Activated T-helper 2 cell treated with anti-CD3 and anti-CD28 coated beads, Interferon-gamma antibody, Interleukin-2, Interleukin-4, amounts not matched to agents 10 μg/mL and 5 μg/mL and 100 μg/mL, durations not matched to agents 14 hours and 24 hours and 36 hours (primary cell): ENCODE data around the gene ADGRL3. TPM values are rescaled to one million over a fixed set of nuclear protein-coding genes. Genes with fewer than 3 reads are reported as not detected.

Experiments used
- DNase-seq: peaks from one replicate; pipeline ENCODE4 v3.0.0; 2021; ENCODE audit warnings: low spot score
- H3K27ac Mint-ChIP-seq: one replicate; pipeline ENCODE4 v1.8.0; 2021; ENCODE audit warnings: mixed read lengths
- H3K27me3 Mint-ChIP-seq: one replicate; pipeline ENCODE4 v1.8.0; 2021; ENCODE audit warnings: low read depth, mixed read lengths
- H3K36me3 Mint-ChIP-seq: one replicate; pipeline ENCODE4 v1.8.0; 2021; ENCODE audit warnings: low read depth, mixed read lengths
- H3K4me1 Mint-ChIP-seq: one replicate; pipeline ENCODE4 v1.8.0; 2021; ENCODE audit warnings: low read depth, mixed read lengths
- H3K4me3 Mint-ChIP-seq: one replicate; pipeline ENCODE4 v1.8.0; 2021; ENCODE audit warnings: low read depth, mild to moderate bottlenecking, moderate library complexity, mixed read lengths
- H3K9me3 Mint-ChIP-seq: one replicate; pipeline ENCODE4 v1.8.0; 2021; ENCODE audit warnings: mixed read lengths
- intact Hi-C: fragments of 100-400 bp; cut with micrococcal nuclease; formaldehyde crosslinking; loops from one replicate; pipeline ENCODE4 v1.15.1; 2023
- total RNA-seq: library from RNA; stranded (reverse); gene quantifications from 2 replicates; pipeline ENCODE4 v1.2.3, GENCODE V29; 2022

The ADGRL3 gene
- total RNA-seq, 1 donor from 2014 or later = not detected

DNA sequence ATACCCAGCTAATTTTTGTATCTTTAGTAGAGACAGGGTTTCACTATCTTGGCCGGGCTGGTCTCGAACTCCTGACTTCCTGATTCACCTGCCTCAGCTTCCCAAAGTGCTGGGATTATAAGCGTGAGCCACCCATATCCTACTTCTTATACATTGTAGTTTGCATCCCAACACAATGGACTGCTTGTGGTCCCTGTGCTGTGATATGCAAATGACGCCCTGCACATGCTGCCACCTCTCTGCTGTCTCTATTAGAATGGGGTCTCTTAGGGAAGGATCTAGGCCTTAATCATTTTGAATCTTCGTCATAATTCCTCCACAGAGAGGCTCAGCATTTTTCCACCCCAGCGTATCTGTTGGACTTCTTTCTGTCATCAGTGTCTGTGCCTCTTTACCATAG, 595.9 kb downstream of the ADGRL3 start:
- H3K4me1 Mint-ChIP-seq = no peaks in the 10 kb centered on the region
- no peak overlapping the region for H3K4me3 Mint-ChIP-seq

DNA sequence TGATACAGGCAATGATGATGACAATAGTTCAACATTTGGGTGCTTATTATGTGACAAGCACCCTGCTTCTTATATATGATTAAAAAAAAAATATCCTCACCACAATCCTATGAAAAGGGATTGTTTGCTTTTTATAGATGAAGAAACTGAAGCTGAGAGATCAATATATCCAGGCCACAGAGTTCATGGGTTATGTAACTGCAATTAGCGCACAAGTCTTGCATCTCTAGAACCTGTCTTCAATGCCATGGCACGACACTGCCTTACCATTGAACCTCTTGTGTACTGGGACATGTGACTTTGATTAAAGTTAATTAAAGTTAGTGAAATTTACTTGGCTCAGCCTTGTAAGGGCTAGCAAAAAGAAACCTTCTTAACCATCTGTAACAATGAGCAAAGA, 599.7 kb downstream of the ADGRL3 start:
- Mint-ChIP-seq H3K4me1 (no peaks in the 10 kb centered on the region), H3K4me3 (no peak overlapping the region), H3K27ac (no peak overlapping the region), H3K36me3 (no peaks in the 10 kb centered on the region), H3K9me3 (peaks cover 9% of the 10 kb centered on the region), H3K27me3 (no peaks in the 10 kb centered on the region)
- no peak for DNase-seq
- intact Hi-C loops = no loop called here

More for the DNA sequence above, 595.9 kb downstream of the ADGRL3 start:
- Mint-ChIP-seq H3K9me3 (peaks cover 17% of the 10 kb centered on the region), H3K36me3 (no peaks in the 10 kb centered on the region), H3K27me3 (no peaks in the 10 kb centered on the region), H3K27ac (no peak overlapping the region)
- no peak for DNase-seq
- intact Hi-C loops = no loop called here

DNA sequence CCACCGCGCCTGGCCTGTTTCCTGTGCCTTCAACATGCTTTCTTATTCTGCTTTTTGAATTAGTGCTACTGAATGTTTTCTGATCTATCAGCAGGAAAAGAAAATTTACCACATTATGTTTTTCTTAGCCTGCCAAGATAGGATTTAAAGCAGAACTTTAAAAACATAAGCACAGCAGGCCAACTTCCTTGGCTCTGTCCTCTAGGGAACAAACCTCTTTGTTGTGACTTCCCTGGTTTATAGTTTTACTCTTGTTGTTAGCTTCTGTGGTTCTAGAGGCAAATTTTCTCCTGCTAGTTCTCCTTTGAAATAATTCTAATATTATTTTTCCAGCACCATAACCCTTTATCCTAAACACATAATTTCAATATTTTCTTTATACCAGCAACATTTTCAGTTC, 605.1 kb downstream of the ADGRL3 start:
- Mint-ChIP-seq H3K9me3 (peaks cover 13% of the 10 kb centered on the region), H3K4me1 (no peaks in the 10 kb centered on the region), H3K36me3 (no peaks in the 10 kb centered on the region), H3K27me3 (no peaks in the 10 kb centered on the region), H3K27ac (no peak overlapping the region), H3K4me3 (no peak overlapping the region)
- intact Hi-C loops = no loop called here
- no peak for DNase-seq

DNA sequence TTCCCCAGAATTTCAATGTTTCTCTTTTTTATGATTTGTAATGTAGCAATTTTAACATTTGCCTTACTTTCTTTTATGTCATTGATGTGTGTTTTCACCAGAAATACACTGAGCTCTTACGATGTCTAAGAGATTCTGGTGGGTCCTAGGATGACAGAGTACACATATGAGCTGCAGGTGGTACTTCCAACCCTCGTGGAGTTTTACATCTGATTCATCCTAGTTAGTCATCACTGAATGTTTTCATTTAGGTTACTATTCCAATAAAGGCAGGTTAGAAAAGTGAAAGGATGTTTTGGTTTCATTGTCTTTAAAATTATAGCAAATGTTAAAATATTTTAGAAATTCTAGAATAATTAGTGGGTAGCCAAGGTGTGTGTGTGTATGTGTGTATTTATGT, 605.9 kb downstream of the ADGRL3 start:
- no peaks in the 10 kb centered on the region for H3K36me3 Mint-ChIP-seq
- H3K4me3 Mint-ChIP-seq = no peak overlapping the region
- H3K4me1 Mint-ChIP-seq = no peaks in the 10 kb centered on the region
- DNase-seq = no peak
- H3K9me3 Mint-ChIP-seq = peaks cover 16% of the 10 kb centered on the region
- H3K27me3 Mint-ChIP-seq = no peaks in the 10 kb centered on the region
- H3K27ac Mint-ChIP-seq = no peak overlapping the region
- intact Hi-C loops = no loop called here

DNA sequence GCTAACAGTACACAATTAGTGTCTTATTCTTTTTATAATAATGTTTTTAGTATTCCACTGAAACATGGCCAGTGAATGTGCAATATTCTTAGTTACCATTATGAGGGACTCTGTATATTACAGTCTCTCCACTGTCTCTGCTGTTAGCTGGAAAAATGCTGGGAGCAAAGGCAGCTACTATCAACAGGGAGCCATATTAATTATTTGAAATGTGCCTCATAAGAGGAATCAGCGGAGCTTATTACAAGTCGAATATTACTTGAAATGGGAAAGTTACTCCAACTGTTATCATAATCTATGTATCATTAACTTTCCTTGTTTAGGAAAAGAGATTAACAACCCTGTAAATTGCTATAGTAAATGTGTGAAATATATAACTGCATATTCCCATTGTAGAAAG, 612.0 kb downstream of the ADGRL3 start:
- intact Hi-C loops = no loop called here
- H3K4me1 Mint-ChIP-seq = no peaks in the 10 kb centered on the region

DNA sequence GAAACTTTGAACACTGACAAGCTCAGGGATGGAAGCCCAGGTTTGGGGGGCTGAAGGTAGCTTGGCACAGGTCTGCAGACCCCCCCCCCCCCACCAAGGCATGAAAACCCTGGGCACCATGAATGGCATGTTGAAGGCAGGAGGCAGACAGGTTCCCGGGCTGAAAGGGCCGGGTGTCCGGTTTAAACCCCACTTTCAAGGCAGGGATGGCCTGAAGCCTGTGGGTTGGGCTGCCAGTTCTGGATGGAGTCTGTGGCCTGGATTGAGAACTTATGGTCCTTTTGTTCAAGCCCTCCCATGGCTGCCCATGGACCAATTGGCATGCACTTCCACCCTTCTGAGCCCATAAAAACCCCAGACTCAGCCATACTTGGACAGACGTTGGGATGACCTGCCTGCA, 616.9 kb downstream of the ADGRL3 start:
- DNase-seq = no peak
- H3K27ac Mint-ChIP-seq = no peak overlapping the region
- no peaks in the 10 kb centered on the region for H3K36me3 Mint-ChIP-seq
- no peaks in the 10 kb centered on the region for H3K4me1 Mint-ChIP-seq
- H3K27me3 Mint-ChIP-seq = no peaks in the 10 kb centered on the region
- intact Hi-C loops = no loop called here
- no peak overlapping the region for H3K4me3 Mint-ChIP-seq
- peaks cover 32% of the 10 kb centered on the region for H3K9me3 Mint-ChIP-seq

More for the DNA sequence above, 612.0 kb downstream of the ADGRL3 start:
- Mint-ChIP-seq H3K9me3 (peaks cover 32% of the 10 kb centered on the region), H3K4me3 (no peak overlapping the region), H3K27ac (no peak overlapping the region), H3K27me3 (no peaks in the 10 kb centered on the region), H3K36me3 (no peaks in the 10 kb centered on the region)
- DNase-seq = no peak

DNA sequence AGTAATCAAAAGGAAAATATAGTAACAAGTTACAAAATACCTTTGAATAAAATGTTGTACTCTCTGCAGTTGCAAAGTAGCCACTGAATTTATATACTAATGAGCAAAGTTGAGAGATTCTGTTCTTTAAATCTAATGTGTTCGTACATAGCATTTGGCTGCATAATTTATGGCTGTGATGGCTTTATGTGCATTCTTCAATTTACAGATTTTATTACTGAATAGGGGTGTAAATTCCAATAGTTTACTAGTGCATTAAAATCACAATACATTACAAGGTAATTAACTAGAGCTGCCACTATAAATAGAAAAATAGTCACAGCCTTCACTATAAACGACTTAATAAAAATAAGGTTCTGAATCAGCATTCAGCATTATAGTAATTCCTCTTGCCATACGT, 620.0 kb downstream of the ADGRL3 start:
- peaks cover 27% of the 10 kb centered on the region for H3K9me3 Mint-ChIP-seq
- intact Hi-C loops = no loop called here
- no peaks in the 10 kb centered on the region for H3K27me3 Mint-ChIP-seq
- H3K4me1 Mint-ChIP-seq = no peaks in the 10 kb centered on the region
- H3K4me3 Mint-ChIP-seq = no peak overlapping the region
- DNase-seq = no peak
- no peaks in the 10 kb centered on the region for H3K36me3 Mint-ChIP-seq
- H3K27ac Mint-ChIP-seq = no peak overlapping the region

DNA sequence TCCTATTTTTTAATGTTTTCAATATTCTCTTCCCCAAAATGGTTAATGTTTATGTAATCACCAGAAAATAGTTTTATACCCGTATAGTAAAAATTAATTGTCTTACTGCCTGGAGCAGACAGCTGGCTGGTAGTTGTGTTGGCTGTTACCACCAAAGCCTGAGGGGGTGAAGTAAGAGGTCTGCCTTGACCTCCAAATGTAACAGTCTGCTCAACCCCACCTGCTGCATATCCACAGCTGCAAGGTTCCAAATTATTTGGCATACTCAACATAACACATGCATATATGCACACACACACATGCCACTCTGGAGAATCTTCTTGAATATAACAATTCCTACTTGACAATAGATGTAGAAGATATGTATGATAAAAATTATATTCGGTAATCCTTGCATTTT, 624.3 kb downstream of the ADGRL3 start:
- Mint-ChIP-seq H3K4me3 (no peak overlapping the region), H3K4me1 (no peaks in the 10 kb centered on the region), H3K36me3 (no peaks in the 10 kb centered on the region), H3K27me3 (no peaks in the 10 kb centered on the region), H3K27ac (no peak overlapping the region), H3K9me3 (peaks cover 6% of the 10 kb centered on the region)
- intact Hi-C loops = no loop called here
- DNase-seq = no peak

DNA sequence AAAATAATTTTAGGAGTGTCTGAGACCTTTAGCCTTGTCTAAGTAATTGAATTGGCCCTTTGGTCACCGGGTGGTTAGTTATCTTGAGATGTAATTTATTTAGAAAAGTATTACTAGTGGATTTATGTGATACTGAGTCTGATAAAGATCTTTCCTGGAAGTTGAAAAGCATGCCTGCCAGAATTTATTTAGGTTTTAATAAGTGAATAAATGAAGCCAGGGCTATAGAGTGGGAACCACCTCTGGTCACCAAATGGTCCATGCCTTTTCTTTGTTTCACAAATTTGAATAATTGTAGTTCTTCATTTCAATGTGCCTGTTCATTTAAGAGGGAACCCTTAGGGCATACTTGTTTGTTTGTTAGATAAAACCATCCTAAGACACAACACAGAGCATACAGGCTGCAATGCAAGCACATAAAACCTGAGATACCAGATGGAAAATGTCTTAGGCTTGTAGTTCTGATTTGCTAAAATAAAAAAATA, 627.8 kb downstream of the ADGRL3 start:
- H3K9me3 Mint-ChIP-seq = peaks cover 4% of the 10 kb centered on the region
- intact Hi-C loops = no loop called here
- H3K4me3 Mint-ChIP-seq = no peak overlapping the region
- no peak overlapping the region for H3K27ac Mint-ChIP-seq
- no peak for DNase-seq
- no peaks in the 10 kb centered on the region for H3K36me3 Mint-ChIP-seq
- H3K4me1 Mint-ChIP-seq = no peaks in the 10 kb centered on the region
- no peaks in the 10 kb centered on the region for H3K27me3 Mint-ChIP-seq

DNA sequence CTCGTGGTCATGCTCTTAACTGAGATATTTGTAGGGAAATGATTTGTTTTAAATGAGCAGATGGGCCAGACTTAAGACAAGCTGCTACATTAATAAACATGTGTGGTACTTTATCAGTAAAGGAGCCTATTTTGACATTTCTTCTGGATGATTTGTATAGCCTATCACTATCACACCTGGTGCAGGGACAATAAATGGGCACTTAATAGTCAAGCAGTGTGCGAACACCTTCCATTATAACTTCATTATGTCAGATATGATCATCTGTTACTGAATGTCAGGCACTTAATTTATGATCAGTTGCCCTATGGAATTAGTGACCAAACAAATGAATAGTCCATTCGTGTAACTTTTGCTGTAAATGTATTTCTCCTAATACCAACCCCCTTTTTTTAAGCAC, 628.8 kb downstream of the ADGRL3 start:
- H3K36me3 Mint-ChIP-seq = no peaks in the 10 kb centered on the region
- no peaks in the 10 kb centered on the region for H3K27me3 Mint-ChIP-seq
- DNase-seq = no peak
- intact Hi-C loops = no loop called here
- H3K4me1 Mint-ChIP-seq = no peaks in the 10 kb centered on the region
- H3K9me3 Mint-ChIP-seq = peaks cover 12% of the 10 kb centered on the region
- no peak overlapping the region for H3K27ac Mint-ChIP-seq
- no peak overlapping the region for H3K4me3 Mint-ChIP-seq

DNA sequence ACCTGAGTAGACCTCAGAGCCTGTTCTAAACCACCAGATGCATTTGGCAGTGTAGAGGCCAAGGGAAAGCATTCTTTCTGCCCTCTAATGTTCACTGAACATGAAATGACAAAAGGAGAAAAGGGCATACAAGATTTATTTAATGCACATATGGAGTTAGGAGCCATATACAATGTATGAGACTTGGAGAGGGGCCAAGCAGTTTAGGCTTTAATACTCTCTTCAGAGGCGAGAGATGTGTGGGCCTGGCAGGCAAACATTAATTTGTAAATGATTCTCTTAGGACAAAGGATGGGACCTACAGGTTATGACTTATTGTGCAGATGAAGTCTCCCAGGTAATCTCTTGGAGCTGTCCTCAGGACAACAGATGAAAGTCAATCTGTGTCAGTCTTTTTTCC, 631.9 kb downstream of the ADGRL3 start:
- Mint-ChIP-seq H3K4me3 (no peak overlapping the region), H3K27ac (no peak overlapping the region), H3K36me3 (no peaks in the 10 kb centered on the region), H3K27me3 (no peaks in the 10 kb centered on the region), H3K9me3 (peaks cover 14% of the 10 kb centered on the region), H3K4me1 (no peaks in the 10 kb centered on the region)
- intact Hi-C loops = no loop called here
- no peak for DNase-seq

DNA sequence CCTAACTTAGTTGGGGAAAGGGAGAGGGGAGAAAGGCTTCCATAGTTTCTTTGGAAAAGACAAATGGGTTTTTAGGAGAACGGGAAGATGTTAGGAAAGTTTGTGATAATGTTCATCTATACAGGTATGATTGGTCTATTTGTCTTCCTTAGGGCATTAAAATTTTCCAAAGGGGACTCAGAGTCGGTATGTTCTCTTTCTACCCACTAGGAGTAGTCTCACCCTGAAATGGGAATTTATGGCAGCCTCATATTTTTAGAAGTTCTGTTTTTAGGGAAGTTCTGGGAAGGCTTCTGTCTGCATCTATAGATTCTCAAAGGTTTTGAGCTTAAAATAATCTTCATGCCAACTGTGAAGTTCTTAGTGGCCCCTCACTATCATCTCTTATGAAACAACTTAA, 637.3 kb downstream of the ADGRL3 start:
- intact Hi-C loops = no loop called here
- peaks cover 14% of the 10 kb centered on the region for H3K9me3 Mint-ChIP-seq
- H3K27ac Mint-ChIP-seq = no peak overlapping the region
- H3K36me3 Mint-ChIP-seq = no peaks in the 10 kb centered on the region
- no peaks in the 10 kb centered on the region for H3K27me3 Mint-ChIP-seq
- no peak for DNase-seq
- H3K4me3 Mint-ChIP-seq = no peak overlapping the region
- H3K4me1 Mint-ChIP-seq = no peaks in the 10 kb centered on the region

DNA sequence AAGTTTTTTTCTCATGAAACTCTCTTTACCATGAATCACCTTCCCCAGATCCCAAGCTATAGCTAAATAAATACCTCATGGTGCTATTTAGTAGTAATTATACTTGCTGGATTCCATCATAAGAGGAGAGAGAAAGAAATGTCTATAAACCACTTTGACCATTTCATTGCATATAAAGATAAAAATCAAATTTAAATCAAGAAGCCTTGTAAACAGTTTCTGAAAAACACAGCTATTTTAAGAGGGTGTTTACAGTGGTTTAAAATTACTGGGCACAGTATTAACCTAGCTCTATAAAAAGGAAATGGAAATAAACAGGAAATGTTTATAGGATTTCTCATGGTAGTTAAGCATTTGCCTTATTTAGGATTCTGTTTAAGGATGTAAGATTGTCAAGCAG, 637.9 kb downstream of the ADGRL3 start:
- no peaks in the 10 kb centered on the region for H3K27me3 Mint-ChIP-seq
- no peaks in the 10 kb centered on the region for H3K4me1 Mint-ChIP-seq
- intact Hi-C loops = no loop called here
- H3K4me3 Mint-ChIP-seq = no peak overlapping the region
- DNase-seq = no peak
- peaks cover 13% of the 10 kb centered on the region for H3K9me3 Mint-ChIP-seq
- H3K27ac Mint-ChIP-seq = no peak overlapping the region
- H3K36me3 Mint-ChIP-seq = no peaks in the 10 kb centered on the region

DNA sequence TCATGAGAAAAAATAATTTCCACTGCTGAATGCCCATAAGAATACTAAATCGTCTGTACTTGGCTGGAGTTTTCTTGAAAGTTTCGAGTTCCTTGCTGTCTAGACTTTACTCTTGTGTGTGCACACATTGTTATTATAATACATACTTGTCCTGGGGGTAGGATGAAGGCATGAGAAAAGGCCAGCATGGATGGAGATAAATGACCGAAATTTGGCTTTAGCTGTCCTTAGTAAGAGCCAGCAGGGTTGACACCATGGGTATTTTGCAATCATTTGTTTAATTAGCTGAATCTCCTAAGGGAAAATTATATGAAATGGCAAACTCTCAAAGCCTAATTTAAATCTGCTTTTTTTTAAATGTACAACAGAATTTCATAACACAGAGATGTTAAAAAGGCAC, 641.6 kb downstream of the ADGRL3 start:
- Mint-ChIP-seq H3K27ac (no peak overlapping the region), H3K27me3 (no peaks in the 10 kb centered on the region), H3K9me3 (peaks cover 12% of the 10 kb centered on the region), H3K4me1 (no peaks in the 10 kb centered on the region), H3K36me3 (no peaks in the 10 kb centered on the region), H3K4me3 (no peak overlapping the region)
- intact Hi-C loops = no loop called here
- DNase-seq = no peak
